HepG2 (cell line): ENCODE measurements around the gene TNC. TPM values are rescaled to one million over a fixed set of nuclear protein-coding genes. Genes with fewer than 3 reads are reported as not detected.

ENCODE experiments used
- ATAC-seq: fragments of 200-7000 bp; cut with Tn5 transposase; 3 replicates; pipeline ENCODE4 v1.9.1; 2020; ENCODE audit warnings: mild to moderate bottlenecking, moderate library complexity
- BruUV-seq: library from RNA; stranded (reverse); fragments of 400-500 nt; replicated peaks from 2 replicates; lab custom pipeline; 2021; lab: Mats Ljungman, UMichigan
- CTCF ChIA-PET: fragments of 300-600 bp; formaldehyde crosslinking; extraction: SDS; loops from one replicate; lab custom pipeline; 2021; ENCODE audit warnings: low total read pairs, inconsistent platforms, low intra/inter-chr PET ratio; lab: Yijun Ruan, JAX
- POLR2A ChIA-PET: fragments of 350-600 bp; sonication (Branson Sonifier 250); formaldehyde crosslinking; loops from one replicate; lab custom pipeline; 2020; ENCODE audit warnings: antibody characterized with exemption, inconsistent platforms; lab: Yijun Ruan, JAX
- DNase-seq: peaks from one replicate; pipeline ENCODE4 v3.0.0-alpha.2; 2015; ENCODE audit warnings: low spot score
- FAIRE-seq: peaks from 3 replicates; lab custom pipeline; 2011; peaks lifted over from hg19 to GRCh38; lab: Jason Lieb, UNC
- H2AFZ ChIP-seq: one replicate; pipeline ENCODE4 v1.6.1; 2011; ENCODE audit warnings: low read length, inconsistent platforms
- H3K27ac ChIP-seq: fragments of 300-600 bp; 3 replicates; pipeline ENCODE4 v1.8.0; 2011; ENCODE audit warnings: mixed run types, mild to moderate bottlenecking, mixed read lengths, low read length, inconsistent platforms; ENCODE audit not compliant: insufficient read depth; ENCODE audit errors: extremely low read length
- H3K27me3 ChIP-seq, 2 experiments: fragments of 200-600 bp in 1 of 2; 2 replicates in 1 of 2; 3 replicates in 1 of 2; pipeline versions ENCODE4 v1.6.0 to v1.8.0; 2011; ENCODE audit warnings: low read length in 2 of 2, mild to moderate bottlenecking in 2 of 2, moderate library complexity in 2 of 2, inconsistent platforms in 1 of 2; ENCODE audit not compliant: insufficient read depth in 2 of 2, control insufficient read depth in 1 of 2
- H3K36me3 ChIP-seq, 2 experiments: fragments of 200-600 bp in 1 of 2; replicated peaks in 1 of 2; 2 replicates in 1 of 2; 3 replicates in 1 of 2; pipeline versions ENCODE4 v1.5.1 to v1.8.0; 2011; ENCODE audit warnings: low read length in 2 of 2, inconsistent platforms in 1 of 2; ENCODE audit not compliant: insufficient read depth in 2 of 2, control insufficient read depth in 1 of 2
- H3K4me1 ChIP-seq: 2 replicates; pipeline ENCODE4 v1.5.1; 2012; ENCODE audit warnings: low read length, inconsistent platforms; ENCODE audit not compliant: insufficient read depth
- H3K4me2 ChIP-seq: 2 replicates; pipeline ENCODE4 v1.6.0; 2011; ENCODE audit warnings: low read depth, low read length, inconsistent platforms
- H3K4me3 ChIP-seq, 3 experiments: fragments of 200-600 bp in 1 of 3; sonication (generic), shearing (Covaris generic) in 1 of 3; replicated peaks in 1 of 3; 2 replicates each; pipeline ENCODE4 v1.5.1; 2011 to 2016; ENCODE audit warnings: low read length in 3 of 3, inconsistent platforms in 2 of 3, low read depth in 2 of 3, mild to moderate bottlenecking in 2 of 3, control low read depth in 1 of 3, mixed read lengths in 1 of 3; ENCODE audit not compliant: insufficient read depth in 1 of 3
- H3K79me2 ChIP-seq: one replicate; pipeline ENCODE4 v1.6.1; 2011; ENCODE audit warnings: low read length, inconsistent platforms; ENCODE audit not compliant: insufficient read depth
- H3K9ac ChIP-seq: 2 replicates; pipeline ENCODE4 v1.6.0; 2011; ENCODE audit warnings: mild to moderate bottlenecking, low read depth, low read length, inconsistent platforms; ENCODE audit not compliant: insufficient read depth
- H3K9me3 ChIP-seq: 2 replicates; pipeline ENCODE4 v1.5.1; 2012; ENCODE audit warnings: mild to moderate bottlenecking, low read length
- H4K20me1 ChIP-seq: 2 replicates; pipeline ENCODE4 v1.6.0; 2011; ENCODE audit warnings: inconsistent platforms, mild to moderate bottlenecking, low read length, moderate library complexity; ENCODE audit not compliant: insufficient read depth
- AFF4 ChIP-seq: sonication (generic); formaldehyde crosslinking; IDR thresholded peaks from 2 replicates; pipeline ENCODE4 v1.4.0; 2020; ENCODE audit warnings: missing genetic modification reagents
- AKAP8 ChIP-seq: sonication (generic); formaldehyde crosslinking; IDR thresholded peaks from 2 replicates; pipeline ENCODE4 v1.5.1; 2020; ENCODE audit warnings: mild to moderate bottlenecking, missing genetic modification reagents
- FOXO1 ChIP-seq: sonication (generic); formaldehyde crosslinking; IDR thresholded peaks from 2 replicates; pipeline ENCODE4 v1.4.0; 2020; ENCODE audit warnings: missing genetic modification reagents
- GTF3A ChIP-seq: sonication (generic); formaldehyde crosslinking; conservative IDR thresholded peaks from 2 replicates; pipeline ENCODE4 v1.4.0; 2020; ENCODE audit warnings: mild to moderate bottlenecking, missing genetic modification reagents
- MED13 ChIP-seq: sonication (generic); formaldehyde crosslinking; IDR thresholded peaks from 2 replicates; pipeline ENCODE4 v1.5.0; 2020; ENCODE audit warnings: missing genetic modification reagents
- NFE2L1 ChIP-seq: sonication (generic); formaldehyde crosslinking; IDR thresholded peaks from 2 replicates; pipeline ENCODE4 v1.4.0; 2020; ENCODE audit warnings: missing genetic modification reagents, mild to moderate bottlenecking, borderline replicate concordance
- POLR2AphosphoS2 ChIP-seq: IDR thresholded peaks from 2 replicates; pipeline ENCODE4 v1.6.1; 2011; ENCODE audit warnings: low read depth, low read length, improper control_type of control experiment
- SALL2 ChIP-seq: sonication (generic); formaldehyde crosslinking; IDR thresholded peaks from 2 replicates; pipeline ENCODE4 v1.8.1; 2023; ENCODE audit warnings: mild to moderate bottlenecking, missing genetic modification reagents, inconsistent platforms
- USF2 ChIP-seq, 2 experiments: sonication (generic) in 1 of 2; formaldehyde crosslinking in 1 of 2; IDR thresholded peaks; 2 replicates each; pipeline versions ENCODE4 v1.5.1 to v1.6.1; 2011 to 2020; ENCODE audit warnings: borderline replicate concordance in 1 of 2, low read depth in 1 of 2, low read length in 1 of 2, mild to moderate bottlenecking in 1 of 2, missing genetic modification reagents in 1 of 2, moderate library complexity in 1 of 2
- ZNF143 ChIP-seq: sonication (generic); formaldehyde crosslinking; IDR thresholded peaks from 2 replicates; pipeline ENCODE4 v1.4.0; 2020; ENCODE audit warnings: missing genetic modification reagents
- ZNF263 ChIP-seq: sonication (generic); formaldehyde crosslinking; IDR thresholded peaks from 2 replicates; pipeline ENCODE4 v1.4.0; 2020; ENCODE audit warnings: missing genetic modification reagents
- in situ Hi-C: cut with HindIII; loops from 2 replicates; pipeline ENCODE4 v1.10.0; 2017; ENCODE audit warnings: low pct_unique_long_range_greater_than_20kb; ENCODE audit not compliant: extremely low pct_ligation_motif_present
- intact Hi-C: fragments of 100-400 bp; cut with micrococcal nuclease; formaldehyde crosslinking; loops from one replicate; pipeline ENCODE4 v1.10.0; 2022; ENCODE audit not compliant: unreplicated experiment
- polyA plus RNA-seq, 8 experiments: library from polyadenylated mRNA; depleted of rRNA in 3 of 8; stranded (reverse) in 7 of 8; unstranded in 1 of 8; fragments of >200 nt; fragmentation: Illumina TruSeq in 4 of 8; extraction: Trizol in 4 of 8; gene quantifications; 2 replicates each; pipeline versions ENCODE4 v1.2.1 to v1.2.3, GENCODE V29; 2011 to 2016; ENCODE audit warnings: low read depth in 4 of 8, missing spikeins in 1 of 8, mixed read lengths in 1 of 8; ENCODE audit not compliant: insufficient read depth in 1 of 8
- total RNA-seq, 5 experiments: library from RNA; depleted of rRNA; stranded (reverse); fragments of >200 nt; fragmentation: Illumina TruSeq; extraction: Trizol; gene quantifications; 2 replicates each; pipeline ENCODE4 v1.2.3, GENCODE V29; 2016; ENCODE audit warnings: low read depth in 1 of 5
- TF ChIP-seq, protein P1 (sequence below): sonication (generic); formaldehyde crosslinking; IDR thresholded peaks from 2 replicates; pipeline ENCODE4 v1.9.0; 2021; ENCODE audit warnings: mild to moderate bottlenecking, missing genetic modification reagents

Gene TNC
- total and polyA plus RNA-seq, 2 of the 13 experiments (the other 11 are each of a cell fraction or from before 2014, with no cell fraction given) = not detected

DNA sequence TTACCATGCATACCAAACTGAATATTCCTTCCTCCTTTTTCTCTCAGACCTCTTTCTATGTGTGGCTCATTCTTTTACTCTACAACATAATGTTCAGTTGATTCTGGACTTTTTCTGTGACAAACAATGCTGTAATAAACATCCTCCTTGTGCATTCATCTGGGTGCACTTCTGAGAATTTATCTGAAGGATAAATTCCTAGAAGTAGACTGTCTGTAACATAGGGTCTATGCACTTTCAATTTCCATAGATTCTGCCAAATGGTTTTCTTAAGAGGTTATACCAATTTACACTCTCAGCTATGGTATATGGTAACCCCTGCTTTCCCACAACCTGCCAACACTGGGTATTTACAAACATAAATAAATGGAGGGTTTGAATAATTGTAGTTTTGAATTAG is 24.1 kb upstream of the TNC start:
- Histone ChIP-seq H4K20me1 (no peaks in the 10 kb centered on the region), H3K9ac (no peak overlapping the region), H3K27ac (no peak overlapping the region), H3K4me3 (no peak overlapping the region), H3K36me3 (no peaks in the 10 kb centered on the region), H2AFZ (no peak overlapping the region), H3K79me2 (no peaks in the 10 kb centered on the region), H3K4me2 (no peak overlapping the region), H3K4me1 (no peaks in the 10 kb centered on the region), H3K9me3 (no peaks in the 10 kb centered on the region), H3K27me3 (no peaks in the 10 kb centered on the region)
- DNase-seq (no peak), ATAC-seq (no peak), FAIRE-seq (no peak)
- no TSS peak for BruUV-seq
- TF ChIP-seq ZNF263 (CRISPR knock-in tag) (no peak), USF2 (IDR thresholded peaks at IDR 0.05; ENCODE audit: low read depth, low read length) (no peak), USF2 (CRISPR knock-in tag; IDR thresholded peaks at IDR 0.05; ENCODE audit: borderline replicate concordance) (no peak), POLR2AphosphoS2 (no peak), FOXO1 (no peak), SALL2 (CRISPR knock-in tag) (no peak), AFF4 (CRISPR knock-in tag) (no peak), ZNF143 (CRISPR knock-in tag) (no peak), NFE2L1 (CRISPR knock-in tag) (no peak), AKAP8 (CRISPR knock-in tag) (no peak), MED13 (CRISPR knock-in tag) (no peak), GTF3A (no peak)
- TF ChIP-seq, protein P1, sequence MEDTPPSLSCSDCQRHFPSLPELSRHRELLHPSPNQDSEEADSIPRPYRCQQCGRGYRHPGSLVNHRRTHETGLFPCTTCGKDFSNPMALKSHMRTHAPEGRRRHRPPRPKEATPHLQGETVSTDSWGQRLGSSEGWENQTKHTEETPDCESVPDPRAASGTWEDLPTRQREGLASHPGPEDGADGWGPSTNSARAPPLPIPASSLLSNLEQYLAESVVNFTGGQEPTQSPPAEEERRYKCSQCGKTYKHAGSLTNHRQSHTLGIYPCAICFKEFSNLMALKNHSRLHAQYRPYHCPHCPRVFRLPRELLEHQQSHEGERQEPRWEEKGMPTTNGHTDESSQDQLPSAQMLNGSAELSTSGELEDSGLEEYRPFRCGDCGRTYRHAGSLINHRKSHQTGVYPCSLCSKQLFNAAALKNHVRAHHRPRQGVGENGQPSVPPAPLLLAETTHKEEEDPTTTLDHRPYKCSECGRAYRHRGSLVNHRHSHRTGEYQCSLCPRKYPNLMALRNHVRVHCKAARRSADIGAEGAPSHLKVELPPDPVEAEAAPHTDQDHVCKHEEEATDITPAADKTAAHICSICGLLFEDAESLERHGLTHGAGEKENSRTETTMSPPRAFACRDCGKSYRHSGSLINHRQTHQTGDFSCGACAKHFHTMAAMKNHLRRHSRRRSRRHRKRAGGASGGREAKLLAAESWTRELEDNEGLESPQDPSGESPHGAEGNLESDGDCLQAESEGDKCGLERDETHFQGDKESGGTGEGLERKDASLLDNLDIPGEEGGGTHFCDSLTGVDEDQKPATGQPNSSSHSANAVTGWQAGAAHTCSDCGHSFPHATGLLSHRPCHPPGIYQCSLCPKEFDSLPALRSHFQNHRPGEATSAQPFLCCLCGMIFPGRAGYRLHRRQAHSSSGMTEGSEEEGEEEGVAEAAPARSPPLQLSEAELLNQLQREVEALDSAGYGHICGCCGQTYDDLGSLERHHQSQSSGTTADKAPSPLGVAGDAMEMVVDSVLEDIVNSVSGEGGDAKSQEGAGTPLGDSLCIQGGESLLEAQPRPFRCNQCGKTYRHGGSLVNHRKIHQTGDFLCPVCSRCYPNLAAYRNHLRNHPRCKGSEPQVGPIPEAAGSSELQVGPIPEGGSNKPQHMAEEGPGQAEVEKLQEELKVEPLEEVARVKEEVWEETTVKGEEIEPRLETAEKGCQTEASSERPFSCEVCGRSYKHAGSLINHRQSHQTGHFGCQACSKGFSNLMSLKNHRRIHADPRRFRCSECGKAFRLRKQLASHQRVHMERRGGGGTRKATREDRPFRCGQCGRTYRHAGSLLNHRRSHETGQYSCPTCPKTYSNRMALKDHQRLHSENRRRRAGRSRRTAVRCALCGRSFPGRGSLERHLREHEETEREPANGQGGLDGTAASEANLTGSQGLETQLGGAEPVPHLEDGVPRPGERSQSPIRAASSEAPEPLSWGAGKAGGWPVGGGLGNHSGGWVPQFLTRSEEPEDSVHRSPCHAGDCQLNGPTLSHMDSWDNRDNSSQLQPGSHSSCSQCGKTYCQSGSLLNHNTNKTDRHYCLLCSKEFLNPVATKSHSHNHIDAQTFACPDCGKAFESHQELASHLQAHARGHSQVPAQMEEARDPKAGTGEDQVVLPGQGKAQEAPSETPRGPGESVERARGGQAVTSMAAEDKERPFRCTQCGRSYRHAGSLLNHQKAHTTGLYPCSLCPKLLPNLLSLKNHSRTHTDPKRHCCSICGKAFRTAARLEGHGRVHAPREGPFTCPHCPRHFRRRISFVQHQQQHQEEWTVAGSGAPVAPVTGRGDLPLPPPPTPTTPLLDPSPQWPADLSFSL (CRISPR knock-in tag) = no peak
- ChIA-PET POLR2A (no interaction called here), CTCF (no interaction called here)
- in situ Hi-C loops (no loop called here), intact Hi-C loops (no loop called here)
